ENCODE measurements around the gene MIER3. TPM values are rescaled to one million over a fixed set of nuclear protein-coding genes. Genes with fewer than 3 reads are reported as not detected.

The MIER3 gene
- total and polyA plus RNA-seq, 2 of the 13 experiments (the other 11 are each of a cell fraction or from before 2014, with no cell fraction given), result 14.6 to 38.8 TPM

DNA sequence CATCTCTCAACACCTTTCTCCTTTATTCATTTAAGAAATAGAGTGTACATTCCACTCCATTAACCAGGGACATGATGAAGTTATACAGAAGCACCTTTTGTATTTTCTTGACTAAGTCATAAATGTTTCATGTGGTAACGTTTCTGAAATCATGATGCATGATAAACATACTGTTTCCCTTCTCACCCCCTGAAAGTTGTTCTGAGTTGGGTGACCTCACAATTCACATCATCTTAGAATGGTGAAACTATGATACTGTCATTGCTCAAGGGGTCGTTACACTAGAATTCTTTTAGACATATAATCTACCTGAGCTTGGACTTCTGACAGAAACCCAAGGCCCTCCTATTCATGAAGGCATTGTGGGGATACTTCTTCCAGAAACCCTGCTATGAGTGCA, 37.8 kb upstream of the MIER3 start (continued):
- TF ChIP-seq, protein P1, sequence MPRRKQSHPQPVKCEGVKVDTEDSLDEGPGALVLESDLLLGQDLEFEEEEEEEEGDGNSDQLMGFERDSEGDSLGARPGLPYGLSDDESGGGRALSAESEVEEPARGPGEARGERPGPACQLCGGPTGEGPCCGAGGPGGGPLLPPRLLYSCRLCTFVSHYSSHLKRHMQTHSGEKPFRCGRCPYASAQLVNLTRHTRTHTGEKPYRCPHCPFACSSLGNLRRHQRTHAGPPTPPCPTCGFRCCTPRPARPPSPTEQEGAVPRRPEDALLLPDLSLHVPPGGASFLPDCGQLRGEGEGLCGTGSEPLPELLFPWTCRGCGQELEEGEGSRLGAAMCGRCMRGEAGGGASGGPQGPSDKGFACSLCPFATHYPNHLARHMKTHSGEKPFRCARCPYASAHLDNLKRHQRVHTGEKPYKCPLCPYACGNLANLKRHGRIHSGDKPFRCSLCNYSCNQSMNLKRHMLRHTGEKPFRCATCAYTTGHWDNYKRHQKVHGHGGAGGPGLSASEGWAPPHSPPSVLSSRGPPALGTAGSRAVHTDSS (CRISPR knock-in tag; conservative IDR thresholded peaks at IDR 0.05), result no peak
- no peak for TF ChIP-seq ZNF160 (CRISPR knock-in tag; IDR thresholded peaks at IDR 0.05)
- TF ChIP-seq, protein P2, sequence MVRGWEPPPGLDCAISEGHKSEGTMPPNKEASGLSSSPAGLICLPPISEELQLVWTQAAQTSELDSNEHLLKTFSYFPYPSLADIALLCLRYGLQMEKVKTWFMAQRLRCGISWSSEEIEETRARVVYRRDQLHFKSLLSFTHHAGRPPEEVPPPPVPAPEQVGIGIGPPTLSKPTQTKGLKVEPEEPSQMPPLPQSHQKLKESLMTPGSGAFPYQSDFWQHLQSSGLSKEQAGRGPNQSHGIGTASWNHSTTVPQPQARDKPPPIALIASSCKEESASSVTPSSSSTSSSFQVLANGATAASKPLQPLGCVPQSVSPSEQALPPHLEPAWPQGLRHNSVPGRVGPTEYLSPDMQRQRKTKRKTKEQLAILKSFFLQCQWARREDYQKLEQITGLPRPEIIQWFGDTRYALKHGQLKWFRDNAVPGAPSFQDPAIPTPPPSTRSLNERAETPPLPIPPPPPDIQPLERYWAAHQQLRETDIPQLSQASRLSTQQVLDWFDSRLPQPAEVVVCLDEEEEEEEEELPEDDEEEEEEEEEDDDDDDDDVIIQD (CRISPR knock-in tag; IDR thresholded peaks at IDR 0.05; ENCODE audit: low read depth), result no peak

DNA sequence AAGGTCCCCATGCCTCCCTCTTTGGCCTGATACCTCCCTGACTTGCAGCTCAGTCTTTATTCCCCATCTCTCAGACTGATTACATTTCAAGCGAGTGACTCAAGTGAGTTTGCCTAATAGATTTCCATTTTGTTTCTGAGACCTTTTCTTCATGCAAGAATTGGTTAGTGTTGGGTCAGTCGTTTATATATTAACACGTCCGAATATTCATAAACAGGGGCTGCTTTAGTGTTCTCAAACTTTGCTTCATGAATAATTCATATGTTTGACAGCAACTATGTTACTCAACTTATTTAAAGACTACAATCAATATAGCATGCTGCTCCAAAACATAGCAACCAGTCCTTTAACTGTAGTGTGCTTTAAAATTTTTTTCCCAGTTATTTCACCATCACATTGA, 36.6 kb upstream of the MIER3 start:
- DNase-seq (ENCODE audit: low spot score) (no peak), FAIRE-seq (no peak), ATAC-seq (no peak)
- Histone ChIP-seq H3K36me3 (replicated peaks in 1 of 2; ENCODE audit: control insufficient read depth in 1 of 2, insufficient read depth in 2 of 2, low read length in 2 of 2) (no peaks in the 10 kb centered on the region), H3K27me3 (ENCODE audit: control insufficient read depth in 1 of 2, insufficient read depth in 2 of 2, low read length in 2 of 2) (no peaks in the 10 kb centered on the region), H3K4me2 (ENCODE audit: low read depth, low read length) (no peak overlapping the region), H2AFZ (ENCODE audit: low read length) (no peak overlapping the region), H3K4me1 (ENCODE audit: insufficient read depth, low read length) (no peaks in the 10 kb centered on the region), H3K9me3 (ENCODE audit: low read length) (no peaks in the 10 kb centered on the region), H3K79me2 (ENCODE audit: insufficient read depth, low read length) (no peaks in the 10 kb centered on the region), H3K9ac (ENCODE audit: insufficient read depth, low read depth, low read length) (no peak overlapping the region), H3K4me3 (replicated peaks in 1 of 3; ENCODE audit: insufficient read depth in 1 of 3, low read depth in 2 of 3, low read length in 3 of 3) (no peak overlapping the region), H4K20me1 (ENCODE audit: insufficient read depth, low read length) (no peaks in the 10 kb centered on the region), H3K27ac (ENCODE audit: extremely low read length, insufficient read depth, low read length) (no peak overlapping the region)
- CTCF ChIA-PET (ENCODE audit: low intra/inter-chr PET ratio, low total read pairs), result no interaction called here
- no TSS peak for BruUV-seq (replicated peaks)
- in situ Hi-C loops (cut with HindIII; ENCODE audit: extremely low pct_ligation_motif_present, low pct_unique_long_range_greater_than_20kb) (no loop called here), intact Hi-C loops (cut with micrococcal nuclease; ENCODE audit: unreplicated experiment) (no loop called here)
- 61% methylated on average over 4 of the region's 4 CpGs for WGBS (ENCODE audit: low lambda C conversion rate)
- POLR2A ChIA-PET, result no interaction called here
- TF ChIP-seq HES4 (CRISPR knock-in tag; IDR thresholded peaks at IDR 0.05; ENCODE audit: borderline replicate concordance), result no peak
- no peak for TF ChIP-seq AHR (CRISPR knock-in tag; IDR thresholded peaks at IDR 0.05)
- no peak for TF ChIP-seq GLI4 (CRISPR knock-in tag; IDR thresholded peaks at IDR 0.05; ENCODE audit: borderline replicate concordance)
- TF ChIP-seq SRF (IDR thresholded peaks at IDR 0.05; ENCODE audit: low read depth, low read length), result no peak
- no peak for TF ChIP-seq HNRNPL (IDR thresholded peaks at IDR 0.05; ENCODE audit: low read depth, low read length)
- TF ChIP-seq SMAD3 (CRISPR knock-in tag; IDR thresholded peaks at IDR 0.05), result no peak
- TF ChIP-seq ELK4 (CRISPR knock-in tag; IDR thresholded peaks at IDR 0.05; ENCODE audit: borderline replicate concordance), result no peak
- no peak for TF ChIP-seq SNAPC2 (CRISPR knock-in tag; IDR thresholded peaks at IDR 0.05)
- no peak for TF ChIP-seq ZFY (CRISPR knock-in tag; IDR thresholded peaks at IDR 0.05)
- no peak for TF ChIP-seq MAFK (conservative IDR thresholded peaks at IDR 0.05 in 1 of 2, IDR thresholded peaks at IDR 0.05 in 1 of 2; ENCODE audit: low read length in 2 of 2)
- no peak for TF ChIP-seq ZNF674 (CRISPR knock-in tag; IDR thresholded peaks at IDR 0.05; ENCODE audit: low read depth)
- no peak for TF ChIP-seq MED8 (CRISPR knock-in tag; IDR thresholded peaks at IDR 0.05; ENCODE audit: insufficient replicate concordance)
- no peak for TF ChIP-seq ZNF615 (CRISPR knock-in tag; IDR thresholded peaks at IDR 0.05; ENCODE audit: borderline replicate concordance)
- no peak for TF ChIP-seq ZBTB43 (CRISPR knock-in tag; conservative IDR thresholded peaks at IDR 0.05)
- no peak for TF ChIP-seq SRSF1 (optimal IDR thresholded peaks at IDR 0.05; ENCODE audit: low read depth, low read length)
- no peak for TF ChIP-seq SMYD3 (CRISPR knock-in tag; IDR thresholded peaks at IDR 0.05)
